Activated naive CD4-positive, alpha-beta T cell treated with anti-CD3 and anti-CD28 coated beads for 36 hours (primary cell): Measurements from ENCODE around the gene TBX21. TPM values are rescaled to one million over a fixed set of nuclear protein-coding genes. Genes with fewer than 3 reads are reported as not detected.
A peak's percentile ranks its signal among the peaks of the same experiment; 100 is the strongest.

Experiments
- CTCF ChIA-PET: fragments of 350-600 bp; sonication (Branson Sonifier 250); formaldehyde crosslinking; loops from one replicate; lab custom pipeline; 2021; ENCODE audit warnings: antibody characterized with exemption; lab: Charles Lee
- DNase-seq: peaks from one replicate; pipeline ENCODE4 v3.0.0-alpha.2; 2020
- H3K27ac Mint-ChIP-seq: one replicate; pipeline ENCODE4 v1.8.0; 2021; ENCODE audit warnings: mild to moderate bottlenecking, mixed read lengths
- H3K27me3 Mint-ChIP-seq: one replicate; pipeline ENCODE4 v1.8.0; 2021; ENCODE audit warnings: low read depth, mixed read lengths
- H3K36me3 Mint-ChIP-seq: one replicate; pipeline ENCODE4 v1.8.0; 2021; ENCODE audit warnings: low read depth, mixed read lengths
- H3K4me1 Mint-ChIP-seq: one replicate; pipeline ENCODE4 v1.8.0; 2021; ENCODE audit warnings: low read depth, mixed read lengths
- H3K4me3 Mint-ChIP-seq: one replicate; pipeline ENCODE4 v1.8.0; 2021; ENCODE audit warnings: mild to moderate bottlenecking, moderate library complexity, mixed read lengths
- H3K9me3 Mint-ChIP-seq: one replicate; pipeline ENCODE4 v1.8.0; 2021; ENCODE audit warnings: mixed read lengths
- intact Hi-C: fragments of 100-400 bp; cut with micrococcal nuclease; formaldehyde crosslinking; loops from one replicate; pipeline ENCODE4 v1.15.1; 2023
- total RNA-seq, 2 experiments: library from RNA; stranded (reverse); gene quantifications; one replicate each; pipeline ENCODE4 v1.2.3, GENCODE V29; 2021

TBX21 gene, protein sequence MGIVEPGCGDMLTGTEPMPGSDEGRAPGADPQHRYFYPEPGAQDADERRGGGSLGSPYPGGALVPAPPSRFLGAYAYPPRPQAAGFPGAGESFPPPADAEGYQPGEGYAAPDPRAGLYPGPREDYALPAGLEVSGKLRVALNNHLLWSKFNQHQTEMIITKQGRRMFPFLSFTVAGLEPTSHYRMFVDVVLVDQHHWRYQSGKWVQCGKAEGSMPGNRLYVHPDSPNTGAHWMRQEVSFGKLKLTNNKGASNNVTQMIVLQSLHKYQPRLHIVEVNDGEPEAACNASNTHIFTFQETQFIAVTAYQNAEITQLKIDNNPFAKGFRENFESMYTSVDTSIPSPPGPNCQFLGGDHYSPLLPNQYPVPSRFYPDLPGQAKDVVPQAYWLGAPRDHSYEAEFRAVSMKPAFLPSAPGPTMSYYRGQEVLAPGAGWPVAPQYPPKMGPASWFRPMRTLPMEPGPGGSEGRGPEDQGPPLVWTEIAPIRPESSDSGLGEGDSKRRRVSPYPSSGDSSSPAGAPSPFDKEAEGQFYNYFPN
- 10 to 100 TPM; 50.6 to 52.3 TPM for total RNA-seq

DNA sequence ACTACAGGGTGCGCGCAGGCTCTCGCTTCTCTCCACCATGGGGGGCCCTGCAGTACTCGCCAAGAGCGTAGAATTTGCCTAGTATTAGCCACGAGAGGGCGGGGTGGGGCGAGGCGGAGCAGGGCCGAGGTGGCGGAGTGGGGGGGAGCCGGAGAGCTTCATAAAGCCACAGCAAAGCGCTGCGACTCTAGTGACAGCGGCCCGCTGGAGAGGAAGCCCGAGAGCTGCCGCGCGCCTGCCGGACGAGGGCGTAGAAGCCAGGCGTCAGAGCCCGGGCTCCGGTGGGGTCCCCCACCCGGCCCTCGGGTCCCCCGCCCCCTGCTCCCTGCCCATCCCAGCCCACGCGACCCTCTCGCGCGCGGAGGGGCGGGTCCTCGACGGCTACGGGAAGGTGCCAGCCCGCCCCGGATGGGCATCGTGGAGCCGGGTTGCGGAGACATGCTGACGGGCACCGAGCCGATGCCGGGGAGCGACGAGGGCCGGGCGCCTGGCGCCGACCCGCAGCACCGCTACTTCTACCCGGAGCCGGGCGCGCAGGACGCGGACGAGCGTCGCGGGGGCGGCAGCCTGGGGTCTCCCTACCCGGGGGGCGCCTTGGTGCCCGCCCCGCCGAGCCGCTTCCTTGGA is at the start of gene TBX21:
Gene TBX21, plus strand, starts transcription at position 190 of the 627 bp plus-strand sequence. Its CDS starts 219 bp downstream, at position 409.
- H3K36me3 Mint-ChIP-seq: peaks cover 34% of the 10 kb centered on the region
- peak within 1 kb of the TSS; percentile 100 for H3K4me3 Mint-ChIP-seq
- H3K27me3 Mint-ChIP-seq: no peaks in the 10 kb centered on the region
- intact Hi-C loops: loop anchor here (1.0 to 2.0 kb wide), 5 partner anchors 12 to 84 kb away; partner anchors contain the start of gene KPNB1
- peaks cover 70% of the 10 kb centered on the region for H3K4me1 Mint-ChIP-seq
- peak; percentile 92 for DNase-seq
- CTCF ChIA-PET: interaction anchor here (0.8 to 8.5 kb wide), 14 partner anchors 9 to 87 kb away, joined by 3 to 158 read pairs (median 6); partner anchors contain the start of gene TBKBP1
- H3K27ac Mint-ChIP-seq: peak within 1 kb of the TSS; percentile 99
- H3K9me3 Mint-ChIP-seq: no peaks in the 10 kb centered on the region

DNA sequence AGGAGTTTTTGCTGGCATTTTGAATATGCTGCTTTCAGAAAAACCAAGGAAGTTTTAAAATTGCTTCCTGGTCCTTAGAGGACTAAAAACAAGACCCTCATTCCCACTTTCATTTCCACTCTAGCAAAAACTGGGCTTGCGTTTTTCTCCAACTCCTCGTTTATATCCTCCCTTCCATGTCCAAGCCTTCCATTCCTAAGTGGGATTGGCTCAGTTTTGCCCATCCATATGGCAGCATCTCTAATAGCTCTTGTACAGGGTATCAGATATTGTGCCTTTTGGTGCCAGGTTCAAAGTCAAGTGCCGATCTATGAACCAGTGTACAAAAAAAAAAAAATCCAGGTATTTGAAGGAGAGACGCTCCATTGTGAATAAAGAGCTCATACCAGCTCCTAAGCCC is 49.0 kb upstream of the TBX21 start:
- H3K4me1 Mint-ChIP-seq: peaks cover 23% of the 10 kb centered on the region
- no peak for DNase-seq
- intact Hi-C loops: no loop called here
- H3K36me3 Mint-ChIP-seq: peaks cover 49% of the 10 kb centered on the region
- peak overlapping the region; percentile 74 for H3K27ac Mint-ChIP-seq
- no peak overlapping the region for H3K4me3 Mint-ChIP-seq
- CTCF ChIA-PET: interaction anchor here (1.1 kb wide), 1 partner anchor 21 kb away, joined by 5 read pairs; no protein-coding TSS in a partner anchor
- H3K27me3 Mint-ChIP-seq: no peaks in the 10 kb centered on the region
- no peaks in the 10 kb centered on the region for H3K9me3 Mint-ChIP-seq

DNA sequence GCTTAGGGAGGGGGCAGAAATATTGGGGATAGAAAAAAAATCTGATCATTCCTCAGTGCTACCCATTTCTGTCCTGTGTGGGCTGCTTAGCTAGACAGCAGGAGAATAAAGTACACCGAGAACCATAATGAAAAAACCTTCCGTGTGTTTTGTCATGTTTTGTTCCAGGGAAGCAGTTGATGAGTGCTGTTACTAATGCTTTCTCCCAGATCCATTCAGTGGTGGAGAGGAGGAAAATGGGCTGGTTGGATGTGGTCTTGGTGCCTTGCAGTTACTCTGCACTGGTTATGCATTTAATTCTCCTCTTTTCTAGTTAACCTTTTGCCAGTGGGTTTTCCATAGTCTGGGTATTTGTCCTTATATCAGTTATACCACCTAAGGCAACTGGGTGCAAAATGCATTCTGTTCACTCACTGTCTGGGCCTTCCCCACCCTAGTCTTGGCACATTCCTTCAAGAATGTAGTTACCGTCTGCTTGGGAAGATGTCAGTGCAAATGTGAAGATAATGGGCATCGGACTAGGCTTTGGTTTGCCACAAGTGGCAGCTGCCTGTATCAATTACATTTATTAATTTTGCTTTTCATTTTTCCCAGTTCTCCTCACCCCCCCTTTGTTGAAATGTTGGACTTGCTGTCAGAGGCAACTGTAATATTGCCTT is 48.4 kb upstream of the TBX21 start:
- Mint-ChIP-seq H3K36me3 (peaks cover 49% of the 10 kb centered on the region), H3K4me1 (peaks cover 23% of the 10 kb centered on the region), H3K27me3 (no peaks in the 10 kb centered on the region), H3K9me3 (no peaks in the 10 kb centered on the region), H3K4me3 (no peak overlapping the region), H3K27ac (peak overlapping the region; percentile 74)
- CTCF ChIA-PET: interaction anchor here (1.1 kb wide), 1 partner anchor 21 kb away, joined by 5 read pairs; no protein-coding TSS in a partner anchor
- DNase-seq: no peak
- intact Hi-C loops: no loop called here

DNA sequence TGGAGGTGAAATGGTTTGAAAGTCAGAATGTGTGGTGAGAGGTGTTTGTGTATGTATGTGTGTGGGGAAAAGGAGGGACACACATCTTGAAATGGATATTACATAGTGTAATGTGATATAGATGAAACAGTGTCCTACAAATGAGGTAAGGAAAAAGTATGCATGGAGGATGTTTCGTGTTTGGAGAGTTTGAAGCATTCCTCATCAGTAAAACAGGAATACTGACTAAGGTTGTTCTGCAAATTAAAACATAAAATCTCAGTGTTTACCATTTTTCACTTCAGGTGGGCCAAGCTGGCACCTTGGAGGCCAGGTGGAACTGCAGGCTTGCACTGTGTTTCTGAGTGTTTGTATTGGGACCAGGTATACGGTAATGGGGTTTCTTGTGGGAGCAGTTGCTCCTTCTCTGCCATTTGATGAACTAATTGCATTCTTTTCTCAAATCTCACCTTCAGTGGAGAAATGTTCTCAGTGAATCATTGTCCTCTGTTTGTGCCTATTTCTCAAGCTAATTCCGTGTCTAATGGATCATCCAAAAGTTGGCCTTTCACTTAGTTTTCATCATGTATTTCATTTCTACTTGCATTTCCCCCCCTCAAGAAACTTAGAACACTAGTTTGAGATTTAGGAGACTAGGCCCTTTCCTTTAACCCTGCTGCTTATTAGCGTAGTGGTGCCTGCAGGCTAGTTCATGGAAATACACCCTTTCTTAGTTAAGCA is 47.3 kb upstream of the TBX21 start:
- Mint-ChIP-seq H3K9me3 (no peaks in the 10 kb centered on the region), H3K36me3 (peaks cover 39% of the 10 kb centered on the region), H3K27me3 (no peaks in the 10 kb centered on the region), H3K4me1 (peaks cover 29% of the 10 kb centered on the region), H3K27ac (peak overlapping the region; percentile 59), H3K4me3 (no peak overlapping the region)
- CTCF ChIA-PET: no interaction called here
- intact Hi-C loops: no loop called here
- no peak for DNase-seq

DNA sequence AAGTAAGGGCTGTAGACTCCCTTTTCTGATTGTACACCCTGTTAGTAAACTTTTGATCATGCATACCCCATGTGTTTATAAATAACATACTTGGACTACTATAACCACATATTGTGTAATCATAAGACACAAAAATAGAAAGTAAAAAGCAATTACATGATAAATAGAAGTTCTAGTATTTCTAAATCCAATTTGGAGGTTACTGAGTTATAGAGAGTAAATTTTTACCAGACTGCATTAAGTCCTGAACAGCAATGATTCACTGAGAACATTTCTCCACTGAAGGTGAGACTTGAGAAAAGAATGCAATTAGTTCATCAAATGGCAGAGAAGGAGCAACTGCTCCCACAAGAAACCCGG is 46.8 kb upstream of the TBX21 start:
- Mint-ChIP-seq H3K27ac (no peak overlapping the region), H3K4me1 (peaks cover 27% of the 10 kb centered on the region)

DNA sequence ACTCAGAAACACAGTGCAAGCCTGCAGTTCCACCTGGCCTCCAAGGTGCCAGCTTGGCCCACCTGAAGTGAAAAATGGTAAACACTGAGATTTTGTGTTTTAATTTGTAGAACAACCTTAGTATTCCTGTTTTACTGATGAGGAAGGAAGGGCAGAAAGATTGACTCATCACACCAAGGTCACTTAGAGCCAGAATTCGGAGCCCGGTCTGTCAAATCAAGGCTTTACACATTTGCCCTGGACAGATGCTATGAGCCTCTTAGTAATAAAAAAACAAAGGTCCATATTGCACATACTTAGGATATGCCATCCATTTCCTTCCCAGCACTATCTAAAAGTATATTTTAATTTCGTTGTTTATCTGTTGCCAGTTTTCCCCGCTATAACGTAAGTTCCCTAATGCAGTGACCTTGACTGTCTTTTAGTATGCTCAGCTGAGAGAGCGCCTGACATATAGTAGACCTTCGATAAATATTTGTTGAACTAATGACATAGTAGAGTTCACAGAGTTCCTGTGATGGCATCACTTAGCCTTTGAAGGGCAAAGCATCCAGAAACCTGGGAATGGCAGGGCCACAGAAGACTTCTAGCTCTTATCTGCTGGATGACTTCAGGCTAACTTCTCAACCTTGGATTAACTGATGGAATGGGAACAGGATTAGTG is 46.2 kb upstream of the TBX21 start:
- Mint-ChIP-seq H3K9me3 (no peaks in the 10 kb centered on the region), H3K4me3 (no peak overlapping the region), H3K36me3 (peaks cover 34% of the 10 kb centered on the region), H3K27ac (no peak overlapping the region), H3K27me3 (no peaks in the 10 kb centered on the region), H3K4me1 (peaks cover 30% of the 10 kb centered on the region)
- DNase-seq: no peak
- intact Hi-C loops: no loop called here
- CTCF ChIA-PET: interaction anchor here (1.1 to 2.6 kb wide), 5 partner anchors 11 to 79 kb away, joined by 3 to 14 read pairs (median 5); partner anchors contain the start of gene TBX21

More for the DNA sequence above, 46.8 kb upstream of the TBX21 start:
- intact Hi-C loops: no loop called here
- H3K4me3 Mint-ChIP-seq: no peak overlapping the region
- CTCF ChIA-PET: no interaction called here
- H3K27me3 Mint-ChIP-seq: no peaks in the 10 kb centered on the region
- no peak for DNase-seq
- peaks cover 37% of the 10 kb centered on the region for H3K36me3 Mint-ChIP-seq
- no peaks in the 10 kb centered on the region for H3K9me3 Mint-ChIP-seq

DNA sequence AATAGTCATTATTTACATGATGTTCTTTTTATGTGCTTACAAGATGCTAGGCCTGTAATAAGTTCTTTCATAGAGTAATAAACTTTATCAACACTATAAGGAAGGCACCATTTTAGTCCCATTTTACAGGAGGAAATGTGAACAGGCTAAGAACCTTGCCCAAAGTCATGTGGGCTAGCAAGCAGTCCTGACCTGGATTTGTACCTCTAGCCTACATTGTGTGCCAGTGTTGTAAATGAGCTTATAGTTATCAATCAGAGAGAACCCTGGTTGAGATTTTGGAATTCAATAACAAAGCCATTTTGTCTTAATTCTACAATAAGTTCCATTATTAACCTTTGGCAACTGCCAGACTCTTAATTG is 45.7 kb upstream of the TBX21 start:
- Mint-ChIP-seq H3K9me3 (no peaks in the 10 kb centered on the region), H3K27me3 (no peaks in the 10 kb centered on the region), H3K27ac (no peak overlapping the region), H3K4me1 (peaks cover 30% of the 10 kb centered on the region), H3K36me3 (peaks cover 29% of the 10 kb centered on the region), H3K4me3 (no peak overlapping the region)
- no peak for DNase-seq
- intact Hi-C loops: no loop called here
- CTCF ChIA-PET: interaction anchor here (0.8 to 2.6 kb wide), 7 partner anchors 10 to 78 kb away, joined by 3 to 14 read pairs (median 4); partner anchors contain the start of gene TBX21

DNA sequence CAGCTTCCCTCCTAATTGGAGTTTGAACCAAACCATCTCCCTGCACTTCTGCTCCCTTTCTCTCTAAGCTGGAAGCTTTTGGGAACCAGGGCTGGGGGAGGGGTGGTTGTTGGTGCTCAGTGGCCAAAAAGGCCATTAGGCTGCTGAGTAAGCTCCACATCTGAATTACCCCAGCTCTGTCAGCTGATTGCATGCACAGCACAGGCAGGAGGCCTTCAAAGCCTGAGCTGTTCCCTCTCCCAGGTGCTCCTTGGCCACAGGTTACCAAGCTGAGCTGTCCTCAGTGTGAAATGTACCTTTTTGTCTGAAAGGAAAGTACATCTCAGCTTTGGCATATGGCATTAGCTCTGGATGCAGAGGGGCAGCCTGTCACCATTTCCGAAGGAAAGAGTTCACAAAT is 45.3 kb upstream of the TBX21 start:
- intact Hi-C loops: no loop called here
- Mint-ChIP-seq H3K27me3 (no peaks in the 10 kb centered on the region), H3K4me1 (peaks cover 31% of the 10 kb centered on the region), H3K27ac (no peak overlapping the region), H3K9me3 (no peaks in the 10 kb centered on the region), H3K36me3 (peaks cover 25% of the 10 kb centered on the region), H3K4me3 (no peak overlapping the region)
- no peak for DNase-seq
- CTCF ChIA-PET: interaction anchor here (0.6 to 2.6 kb wide), 8 partner anchors 10 to 78 kb away, joined by 3 to 14 read pairs (median 4); partner anchors contain the start of gene TBX21

DNA sequence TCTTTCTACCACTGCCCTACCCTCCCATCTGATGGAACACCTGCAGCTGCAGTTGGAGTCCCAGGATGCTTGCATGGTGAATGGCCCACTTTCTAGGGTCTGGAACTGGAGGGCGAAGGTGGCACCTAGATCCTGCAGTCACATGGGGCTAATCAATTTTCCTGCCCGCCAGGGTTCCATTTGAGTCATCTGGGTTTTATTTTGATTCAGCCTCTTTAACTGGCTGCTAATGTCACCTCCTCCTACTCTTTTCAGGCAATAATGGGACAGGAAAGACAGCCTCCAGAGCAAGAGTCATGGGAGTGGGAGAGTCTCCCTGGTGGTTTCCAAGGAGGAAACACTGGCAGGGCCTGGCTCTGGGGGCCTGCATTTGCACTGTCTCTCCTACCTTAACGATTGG is 42.9 kb upstream of the TBX21 start:
- Mint-ChIP-seq H3K27me3 (no peaks in the 10 kb centered on the region), H3K4me3 (no peak overlapping the region), H3K9me3 (no peaks in the 10 kb centered on the region), H3K36me3 (peaks cover 10% of the 10 kb centered on the region), H3K4me1 (peaks cover 34% of the 10 kb centered on the region), H3K27ac (no peak overlapping the region)
- CTCF ChIA-PET: interaction anchor here (0.6 to 1.1 kb wide), 2 partner anchors 14 to 25 kb away, joined by 3 read pairs; no protein-coding TSS in a partner anchor
- peak; percentile 43 for DNase-seq
- intact Hi-C loops: no loop called here

DNA sequence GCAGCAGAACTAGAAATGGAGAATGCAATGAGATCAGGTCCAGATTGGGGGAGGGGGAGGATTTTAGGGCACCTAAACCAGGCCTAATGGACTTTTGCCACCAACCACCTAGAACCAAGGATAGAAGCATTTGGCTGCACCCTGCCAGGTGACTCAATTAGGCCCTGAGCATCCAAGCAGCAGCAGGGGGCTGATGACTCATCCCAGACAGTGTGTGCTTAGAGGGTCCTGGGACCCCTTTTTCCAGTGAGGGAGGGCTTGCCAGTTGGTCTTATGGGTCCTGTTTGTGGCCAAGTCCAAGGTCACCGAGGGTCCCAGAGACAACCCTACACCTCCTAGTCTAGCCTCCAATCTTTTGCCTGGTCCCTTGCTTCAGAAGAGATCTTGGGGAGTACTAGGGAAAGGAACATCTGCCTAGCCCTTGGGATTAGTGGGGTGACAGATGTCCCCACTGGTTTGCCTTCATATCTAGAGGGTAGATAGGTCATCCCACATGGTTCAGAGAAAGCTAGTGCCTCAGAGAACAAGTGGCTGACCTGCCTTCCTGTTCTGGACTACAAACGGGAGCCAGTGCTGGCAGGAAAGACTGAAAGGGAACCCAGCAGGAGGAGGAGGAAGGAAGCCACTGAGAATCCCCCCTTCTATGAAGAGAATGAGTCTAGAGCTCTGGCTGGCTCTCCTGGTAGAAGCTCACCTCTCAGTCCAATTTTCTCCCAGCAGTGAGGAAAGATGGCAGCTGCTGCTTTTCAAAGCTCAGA is 40.7 kb upstream of the TBX21 start:
- Mint-ChIP-seq H3K4me1 (peaks cover 52% of the 10 kb centered on the region), H3K27me3 (no peaks in the 10 kb centered on the region), H3K36me3 (peaks cover 13% of the 10 kb centered on the region), H3K9me3 (no peaks in the 10 kb centered on the region), H3K27ac (peak overlapping the region; percentile 38), H3K4me3 (peak overlapping the region; percentile 87)
- DNase-seq: no peak
- CTCF ChIA-PET: interaction anchor here (0.8 to 2.4 kb wide), 8 partner anchors 11 to 109 kb away, joined by 3 to 8 read pairs (median 4); partner anchors contain the start of gene TBX21
- intact Hi-C loops: no loop called here
